SK-N-MC (cell line): ENCODE measurements around the gene TMEM132C.
"Not testable (repeated sequence)": the region's sequence is repeated elsewhere in the genome, so short reads cannot be mapped to it uniquely, and the experiment has no call there.

ENCODE experiments used
- DNase-seq: peaks from one replicate; pipeline ENCODE4 v3.0.0-alpha.2; 2011; ENCODE audit warnings: low read depth, low spot score
- H3K27ac ChIP-seq: fragments of 200-600 bp; sonication (generic); 2 replicates; pipeline ENCODE4 v1.5.1; 2016; ENCODE audit warnings: mixed run types
- H3K36me3 ChIP-seq: fragments of 200-600 bp; sonication (generic); 2 replicates; pipeline ENCODE4 v1.6.1; 2017; ENCODE audit warnings: antibody characterized with exemption, low read length, mixed read lengths; ENCODE audit not compliant: insufficient read depth
- H3K4me3 ChIP-seq: fragments of 200-600 bp; sonication (generic); 2 replicates; pipeline ENCODE4 v1.5.1; 2016
- H3K9ac ChIP-seq: fragments of 200-600 bp; sonication (generic); 2 replicates; pipeline ENCODE4 v1.8.0; 2017; ENCODE audit warnings: mixed run types, mixed read lengths; ENCODE audit not compliant: insufficient read length
- H3K9me3 ChIP-seq: fragments of 200-600 bp; sonication (generic); 2 replicates; pipeline ENCODE4 v1.6.1; 2017; ENCODE audit warnings: low read depth, mild to moderate bottlenecking, antibody characterized with exemption, low read length, moderate library complexity, mixed read lengths
- EZH2 ChIP-seq: fragments of 200-600 bp; sonication (generic); IDR thresholded peaks from one replicate; pipeline ENCODE4 v1.6.1; 2017; ENCODE audit warnings: antibody characterized with exemption
- FOXP2 ChIP-seq: optimal IDR thresholded peaks from 2 replicates; pipeline ENCODE3; 2011; ENCODE audit warnings: mild to moderate bottlenecking, moderate library complexity; ENCODE audit not compliant: insufficient read depth; ENCODE audit errors: extremely low read length, control extremely low read depth
- POLR2AphosphoS5 ChIP-seq: IDR thresholded peaks from 2 replicates; pipeline ENCODE4 v1.6.1; 2012; ENCODE audit warnings: mild to moderate bottlenecking, low read depth, low read length, borderline replicate concordance

Gene TMEM132C

DNA sequence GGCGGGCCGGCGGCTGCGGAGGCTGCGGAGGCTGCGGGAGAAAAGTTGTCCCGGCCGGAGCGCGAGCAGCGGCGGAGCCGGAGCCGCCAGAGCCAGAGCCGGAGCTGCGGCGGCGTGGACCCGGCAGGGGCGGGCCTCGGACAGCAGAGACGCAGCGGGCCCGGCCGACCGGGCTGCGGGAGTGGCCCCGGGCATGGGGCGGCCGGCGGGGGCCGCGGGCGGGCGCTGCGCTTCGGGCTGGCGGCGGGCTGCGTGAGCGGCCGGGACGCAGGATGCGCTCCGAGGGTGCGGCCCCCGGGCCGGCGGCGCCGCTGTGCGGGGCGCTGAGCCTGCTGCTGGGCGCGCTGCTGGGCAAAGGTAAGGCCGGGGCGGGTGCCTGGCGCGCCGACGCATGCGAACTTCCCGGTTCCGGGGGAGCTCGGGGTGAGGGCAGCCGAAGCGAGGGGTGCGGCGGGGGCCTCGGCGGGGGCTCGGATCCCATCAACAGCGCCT lies at the start of gene TMEM132C:
TSS of gene TMEM132C (plus strand) at position 40 of the 492 bp plus-strand sequence. CDS start at position 273, 233 bp downstream.
- H3K36me3 ChIP-seq: no peaks in the 10 kb centered on the region
- H3K27ac ChIP-seq: no peak within 1 kb of the TSS
- TF ChIP-seq FOXP2 (no peak), POLR2AphosphoS5 (no peak), EZH2 (no peak)
- H3K9me3 ChIP-seq: no peaks in the 10 kb centered on the region
- no peak for DNase-seq
- no peak within 1 kb of the TSS for H3K4me3 ChIP-seq
- H3K9ac ChIP-seq: no peak within 1 kb of the TSS

DNA sequence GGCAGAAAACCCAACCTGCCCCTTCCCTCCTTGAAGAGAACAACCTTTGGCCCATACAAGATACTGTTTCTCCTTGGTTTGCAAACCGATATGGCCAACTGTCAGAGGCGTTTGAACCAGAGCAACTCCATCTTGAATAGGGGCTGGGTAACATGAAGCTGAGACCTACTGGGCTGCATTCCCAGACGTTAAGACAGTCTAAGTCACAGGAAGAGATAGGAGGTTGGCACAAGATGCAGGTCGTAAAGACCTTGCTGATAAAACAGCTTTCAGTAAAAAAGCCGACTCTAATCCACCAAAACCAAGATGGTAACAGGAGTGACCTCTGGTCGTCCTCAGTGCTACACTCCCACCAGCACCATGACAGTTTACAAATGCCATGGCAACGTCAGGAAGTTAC lies 42.7 kb upstream of the TMEM132C start:
- Histone ChIP-seq H3K4me3 (no peak overlapping the region), H3K9ac (no peak overlapping the region), H3K9me3 (no peaks in the 10 kb centered on the region), H3K36me3 (no peaks in the 10 kb centered on the region), H3K27ac (no peak overlapping the region)
- TF ChIP-seq FOXP2 (no peak), EZH2 (no peak), POLR2AphosphoS5 (no peak)
- DNase-seq: no peak

DNA sequence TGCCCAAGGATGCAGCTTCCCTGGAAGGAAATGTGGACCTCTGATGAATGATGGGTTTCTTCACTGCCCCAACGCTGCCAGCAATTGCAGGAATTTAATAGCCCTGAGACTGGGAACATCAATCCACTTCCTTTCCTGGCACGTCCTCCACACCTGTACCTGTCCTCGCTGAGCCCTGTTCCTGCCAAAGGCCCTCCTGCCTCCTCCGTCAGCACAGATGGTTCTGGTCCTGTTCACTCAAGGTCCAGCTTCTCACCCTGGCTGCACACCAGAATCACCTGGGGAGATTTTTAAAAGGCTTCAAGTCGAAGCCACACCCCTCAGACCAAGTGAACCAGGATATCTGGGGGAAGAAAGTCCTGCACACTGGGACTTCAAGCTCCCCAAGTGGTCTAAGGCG lies 38.4 kb upstream of the TMEM132C start:
- Histone ChIP-seq H3K4me3 (no peak overlapping the region), H3K27ac (no peak overlapping the region), H3K9ac (no peak overlapping the region), H3K36me3 (no peaks in the 10 kb centered on the region), H3K9me3 (no peaks in the 10 kb centered on the region)
- no peak for DNase-seq
- no peak for TF ChIP-seq FOXP2
- no peak for TF ChIP-seq POLR2AphosphoS5
- TF ChIP-seq EZH2: no peak

GRCh38 chr12:128235635-128236417 lies 31.1 kb upstream of the TMEM132C start:
- TF ChIP-seq POLR2AphosphoS5 (no peak), FOXP2 (no peak), EZH2 (no peak)
- Histone ChIP-seq H3K36me3 (no peaks in the 10 kb centered on the region), H3K9me3 (no peaks in the 10 kb centered on the region), H3K27ac (no peak overlapping the region), H3K4me3 (no peak overlapping the region), H3K9ac (no peak overlapping the region)
- no peak for DNase-seq

DNA sequence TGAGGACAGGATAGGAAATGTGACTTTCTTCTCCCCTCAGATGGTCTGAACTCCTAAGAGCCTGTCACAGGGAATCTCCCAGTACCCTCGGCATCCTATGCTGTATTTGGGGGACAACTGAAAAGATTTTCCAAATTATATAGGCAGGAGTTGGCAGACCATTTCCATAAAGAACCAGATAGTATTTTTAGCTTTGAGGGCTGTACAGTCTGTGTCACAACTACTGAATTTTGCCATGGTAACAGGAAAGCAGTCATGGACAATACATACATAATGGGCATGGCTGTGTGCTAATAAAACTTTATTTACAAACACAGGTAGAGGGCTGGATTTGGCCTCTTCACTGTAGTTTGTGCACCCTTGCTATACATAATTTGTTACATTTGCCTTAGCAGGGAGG lies 30.4 kb upstream of the TMEM132C start:
- Histone ChIP-seq H3K27ac (no peak overlapping the region), H3K36me3 (no peaks in the 10 kb centered on the region), H3K9me3 (no peaks in the 10 kb centered on the region), H3K9ac (no peak overlapping the region), H3K4me3 (no peak overlapping the region)
- DNase-seq: no peak
- TF ChIP-seq EZH2: no peak

DNA sequence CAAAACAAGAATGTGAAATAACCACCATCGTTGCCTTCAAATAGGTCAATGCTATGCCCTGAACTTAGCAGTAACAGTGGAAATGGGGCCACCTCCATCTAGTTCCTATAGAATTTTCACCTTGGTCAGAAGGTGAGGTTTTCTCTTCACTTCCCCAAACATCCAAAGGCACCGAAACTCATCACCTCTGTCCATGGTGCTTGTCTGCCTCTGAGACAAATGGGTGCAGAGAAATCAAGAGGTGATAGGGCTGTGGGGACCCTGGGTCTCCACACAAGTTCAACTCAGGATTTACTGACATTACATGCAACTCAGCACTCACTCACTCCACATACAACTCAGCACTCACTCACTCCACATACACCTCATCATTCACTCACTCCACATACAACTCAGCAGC lies 26.2 kb upstream of the TMEM132C start:
- no peak for DNase-seq
- Histone ChIP-seq H3K9me3 (no peaks in the 10 kb centered on the region), H3K9ac (no peak overlapping the region), H3K36me3 (no peaks in the 10 kb centered on the region), H3K4me3 (no peak overlapping the region), H3K27ac (no peak overlapping the region)
- TF ChIP-seq FOXP2: no peak
- TF ChIP-seq POLR2AphosphoS5: no peak
- TF ChIP-seq EZH2: no peak

- TF ChIP-seq POLR2AphosphoS5 (no peak), FOXP2 (no peak), EZH2 (no peak)
- H3K36me3 ChIP-seq: no peaks in the 10 kb centered on the region
- no peak overlapping the region for H3K4me3 ChIP-seq
- H3K9ac ChIP-seq: no peak overlapping the region
- H3K27ac ChIP-seq: no peak overlapping the region
- no peak for DNase-seq
- H3K9me3 ChIP-seq: no peaks in the 10 kb centered on the region
Measured at GRCh38 chr12:128245121-128245520, 21.8 kb upstream of the TMEM132C start.

DNA sequence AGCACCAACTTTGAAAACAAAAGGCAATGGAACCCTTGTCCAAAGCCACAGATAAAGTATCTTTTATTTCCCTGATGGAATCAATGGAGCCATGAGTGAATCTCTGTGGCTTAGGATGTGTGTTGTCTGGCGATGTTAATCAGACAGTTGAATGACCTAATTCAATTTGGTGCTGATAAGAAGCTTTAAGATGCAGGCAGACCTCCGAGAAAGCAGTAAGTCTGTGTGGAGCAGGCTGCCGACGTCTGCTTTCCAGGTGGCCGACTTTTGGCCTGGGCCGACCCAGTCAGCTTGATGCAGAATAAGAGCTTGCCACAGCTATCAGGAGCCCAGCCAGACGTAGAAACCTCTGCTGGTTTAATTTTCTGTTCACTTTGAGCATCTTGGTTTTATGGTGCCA lies 21.1 kb upstream of the TMEM132C start:
- TF ChIP-seq FOXP2: no peak
- no peak for TF ChIP-seq POLR2AphosphoS5
- no peak for TF ChIP-seq EZH2
- no peak overlapping the region for H3K27ac ChIP-seq
- H3K9ac ChIP-seq: no peak overlapping the region
- no peak for DNase-seq
- H3K4me3 ChIP-seq: no peak overlapping the region
- H3K9me3 ChIP-seq: no peaks in the 10 kb centered on the region
- no peaks in the 10 kb centered on the region for H3K36me3 ChIP-seq

- no peak overlapping the region for H3K27ac ChIP-seq
- no peak for DNase-seq
- no peaks in the 10 kb centered on the region for H3K36me3 ChIP-seq
- no peaks in the 10 kb centered on the region for H3K9me3 ChIP-seq
- H3K4me3 ChIP-seq: no peak overlapping the region
- H3K9ac ChIP-seq: no peak overlapping the region
- TF ChIP-seq FOXP2: no peak
- TF ChIP-seq EZH2: no peak
- TF ChIP-seq POLR2AphosphoS5: no peak
Measured at GRCh38 chr12:128250096-128250495, 16.9 kb upstream of the TMEM132C start.

- not testable (repeated sequence) for H3K36me3 ChIP-seq, H3K27ac ChIP-seq, H3K9ac ChIP-seq, DNase-seq, H3K4me3 ChIP-seq, H3K9me3 ChIP-seq
Measured at GRCh38 chr12:128253829-128254228, 13.1 kb upstream of the TMEM132C start.
